Measurements from ENCODE around the gene RPTOR.
"Not testable (repeated sequence)": the region's sequence is repeated elsewhere in the genome, so short reads cannot be mapped to it uniquely, and the experiment has no call there.

The RPTOR gene

DNA sequence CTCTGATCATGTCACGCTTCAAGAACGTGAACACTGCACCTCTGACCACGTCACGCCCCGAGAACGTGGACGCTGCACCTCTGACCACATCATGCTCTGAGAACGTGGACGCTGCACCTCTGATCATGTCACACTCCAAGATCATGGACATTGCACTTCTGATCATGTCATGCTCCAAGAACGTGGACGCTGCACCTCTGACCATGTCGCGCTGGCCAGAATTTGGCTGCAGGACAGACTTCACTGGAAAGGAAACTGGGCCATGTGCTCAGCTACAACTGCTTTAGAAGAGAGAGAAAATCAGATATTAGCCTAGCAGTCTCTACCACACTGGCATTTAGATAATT, 182.7 kb downstream of the RPTOR start:
- DNase-seq, result no peak

DNA sequence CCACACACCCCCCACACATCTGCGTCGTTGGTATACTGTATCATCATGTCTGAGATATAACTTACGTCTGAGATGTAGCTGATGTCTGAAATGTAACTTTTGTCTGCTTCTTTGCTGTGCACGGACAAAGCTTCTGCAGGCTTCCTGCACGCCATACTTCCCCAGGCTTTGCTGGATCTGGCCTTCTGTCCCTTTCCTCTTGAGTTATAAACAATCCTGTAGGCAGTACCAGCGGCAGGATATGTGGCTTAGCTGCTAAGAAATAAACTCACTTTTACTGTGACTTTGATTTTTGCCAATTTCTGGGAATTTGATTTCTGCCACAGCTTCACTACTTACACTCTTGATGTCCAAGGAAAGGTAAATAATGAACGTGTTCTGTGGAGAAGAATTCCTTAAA, 184.4 kb downstream of the RPTOR start:
- no peak for DNase-seq

DNA sequence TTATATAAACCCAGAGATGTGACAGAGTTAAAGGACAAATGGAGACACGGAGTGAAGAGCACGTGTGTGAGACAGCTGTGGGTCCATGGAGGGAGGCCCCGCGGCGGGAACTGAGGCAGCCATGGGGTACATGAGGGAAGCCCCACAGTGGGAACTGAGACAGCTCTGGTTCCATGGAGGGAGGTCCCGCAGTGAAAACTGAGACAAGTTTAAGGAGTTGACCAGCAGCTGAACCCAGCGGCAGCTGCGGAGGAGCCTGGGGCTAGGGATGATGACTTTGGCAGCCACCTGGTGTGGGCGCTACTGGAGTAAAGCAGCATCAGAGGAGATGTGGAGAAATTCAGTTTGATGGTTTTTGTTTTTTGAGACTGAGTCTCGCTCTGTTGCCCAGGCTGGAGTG, 185.1 kb downstream of the RPTOR start:
- no peak for DNase-seq

DNA sequence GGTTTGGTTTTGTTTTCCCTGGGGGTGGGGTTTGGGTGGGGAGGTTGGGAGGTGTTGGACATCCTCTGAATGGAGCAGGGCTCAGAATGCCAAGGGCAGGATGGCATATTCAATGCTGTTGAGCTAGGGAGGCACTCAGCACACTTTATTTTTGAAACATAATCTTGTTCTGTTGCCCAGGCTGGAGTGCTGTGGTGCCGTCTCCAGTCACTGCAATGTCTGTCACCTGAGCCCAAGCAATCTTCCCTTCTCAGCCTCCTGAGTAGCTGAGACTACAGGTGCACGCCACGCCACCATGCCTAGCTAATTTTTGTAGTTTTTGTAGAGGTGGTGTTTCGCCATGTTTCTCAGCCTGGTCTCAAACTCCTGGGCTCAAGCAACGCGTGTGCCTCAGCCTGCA, 186.1 kb downstream of the RPTOR start:
- no peak for DNase-seq

DNA sequence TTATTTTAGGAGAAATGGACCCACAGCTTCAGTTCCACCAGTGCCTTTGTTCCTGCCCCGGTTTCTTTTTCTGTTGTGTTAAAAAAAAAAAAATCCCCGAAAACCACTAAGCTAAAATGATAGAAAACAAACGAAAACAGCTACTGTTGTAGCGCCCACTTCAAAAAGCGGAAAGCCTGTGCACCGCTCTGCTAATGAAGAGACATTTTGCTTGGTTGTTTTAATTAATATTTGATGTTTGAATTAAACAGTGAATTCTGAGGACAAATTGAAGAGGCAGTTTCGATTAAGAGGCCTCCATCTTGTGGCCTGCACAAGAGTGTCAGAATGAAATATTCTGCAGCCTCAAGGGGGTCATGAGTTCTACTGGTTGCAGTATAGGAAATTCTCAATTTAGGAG, 186.7 kb downstream of the RPTOR start:
- DNase-seq, result peak; percentile 32

DNA sequence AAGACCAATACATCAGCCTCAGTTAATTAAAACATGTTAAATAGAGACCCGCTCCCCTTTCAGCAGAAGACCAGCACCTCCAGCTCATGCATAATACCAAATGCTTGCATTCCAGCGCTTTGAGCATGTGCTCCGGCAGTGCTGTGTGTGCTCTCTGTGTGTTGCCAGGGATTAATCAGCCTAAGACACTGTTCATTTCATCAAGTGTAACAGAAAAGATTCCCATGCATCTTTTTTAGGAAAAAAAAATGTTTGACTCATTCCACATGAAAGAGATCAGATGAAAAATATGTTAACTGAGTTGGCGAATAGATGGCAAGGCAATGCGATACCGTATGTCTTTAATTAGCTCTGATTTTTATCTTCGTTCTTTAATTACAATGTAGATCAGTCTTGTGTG, 187.6 kb downstream of the RPTOR start:
- DNase-seq, result no peak

DNA sequence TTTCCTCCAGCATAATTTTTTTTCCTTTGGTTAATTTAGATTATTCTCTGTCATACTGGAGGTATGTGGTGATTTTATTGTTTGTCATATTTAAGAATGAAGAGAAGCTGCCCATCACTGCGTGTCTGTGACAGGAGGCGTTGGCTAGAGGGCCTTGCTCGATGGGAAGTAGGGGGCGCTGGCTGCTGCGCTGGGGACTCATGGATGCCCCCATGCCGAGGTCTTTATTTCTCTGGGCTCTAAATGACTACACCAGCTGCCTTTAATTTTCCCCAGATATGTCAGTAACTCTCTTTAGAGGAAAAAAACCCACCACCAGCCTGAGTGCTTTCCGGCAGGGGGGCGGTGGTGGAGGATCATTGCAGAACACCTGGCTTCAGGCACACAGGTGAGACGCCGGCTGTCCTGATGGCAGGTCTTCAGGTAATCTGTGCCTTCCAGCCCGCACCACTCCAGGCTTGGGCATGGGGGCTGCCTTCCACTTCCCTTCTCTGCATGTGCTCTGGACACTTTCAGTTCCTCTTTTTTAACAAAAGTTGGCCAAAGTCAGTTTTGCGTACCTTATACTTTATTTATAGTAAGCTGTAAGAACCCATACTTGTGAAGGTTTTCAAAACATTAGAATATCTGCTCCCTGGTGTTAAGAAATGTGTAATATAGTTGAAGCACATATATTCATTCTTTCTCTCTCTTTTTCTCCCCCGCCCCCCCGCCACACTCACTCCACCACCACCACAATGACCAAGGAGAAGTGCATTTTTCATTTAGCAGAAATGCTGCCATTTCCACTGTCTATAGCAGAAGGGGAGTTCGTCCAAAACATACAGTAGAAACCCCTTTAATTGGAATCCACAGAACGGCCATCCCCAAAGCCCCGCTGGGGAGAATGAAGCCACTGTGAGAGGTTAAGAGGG, 192.7 kb downstream of the RPTOR start:
- no peak for DNase-seq

DNA sequence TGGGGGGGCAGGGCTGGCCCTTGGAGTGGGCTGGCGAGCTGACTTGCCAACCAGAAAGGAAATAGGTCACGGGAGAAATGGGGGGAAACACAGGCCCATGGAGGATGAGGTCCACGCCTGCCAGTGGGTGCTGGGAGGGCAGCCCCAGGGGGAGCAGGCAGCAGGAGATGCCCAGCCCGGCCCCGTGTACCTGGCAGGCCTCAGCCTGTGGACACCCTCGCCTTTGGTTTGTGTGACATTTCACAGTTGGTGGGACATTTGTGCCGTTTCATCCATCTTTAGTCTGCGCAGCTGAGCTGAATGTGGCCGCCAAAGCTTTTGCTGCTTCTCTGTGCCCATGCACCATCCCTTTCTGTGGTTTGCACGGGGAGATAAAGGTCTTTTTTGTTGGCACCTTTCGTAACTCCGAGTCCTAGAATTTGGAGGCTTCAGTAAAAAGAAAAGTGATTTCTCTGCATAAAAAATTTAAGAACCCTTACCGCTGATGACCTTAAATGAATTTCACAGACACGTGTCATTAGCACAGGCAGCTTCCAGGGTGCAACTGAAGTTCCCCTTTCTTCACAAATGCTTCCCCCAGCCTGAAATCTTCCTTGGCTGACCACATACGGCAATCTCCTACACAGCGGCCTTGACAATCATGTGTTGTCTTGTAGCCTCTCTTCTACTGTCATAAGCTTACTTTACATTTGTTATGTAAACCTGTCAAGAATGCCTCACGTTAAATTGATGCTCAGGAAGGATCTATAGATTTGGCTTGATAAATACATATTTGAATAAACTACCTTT, 193.6 kb downstream of the RPTOR start:
- no peak for DNase-seq

DNA sequence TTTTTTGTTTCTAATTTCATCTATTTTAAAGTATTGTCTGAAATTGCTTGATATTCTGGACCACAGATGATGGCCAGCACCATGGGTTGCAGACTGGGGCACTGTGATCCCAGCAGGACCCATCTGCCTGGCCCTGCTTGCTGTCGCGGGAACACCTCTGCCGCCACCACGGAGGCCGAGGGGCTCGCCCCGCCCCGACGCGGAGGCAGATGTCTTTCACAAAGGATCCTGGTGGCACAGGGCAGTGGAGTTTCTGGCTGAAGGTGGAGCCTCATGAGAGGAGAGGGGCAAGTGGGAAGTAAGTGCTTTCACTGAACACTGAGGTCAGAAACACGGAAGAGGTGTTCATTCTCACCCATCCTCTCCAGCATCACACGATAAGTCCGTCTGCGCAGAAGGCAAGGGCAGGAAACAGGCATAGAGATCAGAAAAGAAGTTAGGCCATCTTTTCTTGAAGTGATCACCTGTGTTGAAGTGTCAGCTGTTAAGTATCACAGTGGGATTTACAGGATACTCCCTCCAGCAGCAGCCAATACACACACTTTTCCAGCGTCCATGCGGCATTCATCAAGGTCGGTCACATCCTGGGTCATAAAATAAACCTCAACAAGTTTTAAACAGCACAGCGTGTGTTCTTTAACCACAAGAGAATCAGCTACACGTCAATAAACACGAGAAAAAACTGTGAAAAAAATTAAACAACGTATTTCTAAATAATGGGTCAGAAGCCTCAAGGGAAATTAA, 194.5 kb downstream of the RPTOR start:
- DNase-seq, result no peak

DNA sequence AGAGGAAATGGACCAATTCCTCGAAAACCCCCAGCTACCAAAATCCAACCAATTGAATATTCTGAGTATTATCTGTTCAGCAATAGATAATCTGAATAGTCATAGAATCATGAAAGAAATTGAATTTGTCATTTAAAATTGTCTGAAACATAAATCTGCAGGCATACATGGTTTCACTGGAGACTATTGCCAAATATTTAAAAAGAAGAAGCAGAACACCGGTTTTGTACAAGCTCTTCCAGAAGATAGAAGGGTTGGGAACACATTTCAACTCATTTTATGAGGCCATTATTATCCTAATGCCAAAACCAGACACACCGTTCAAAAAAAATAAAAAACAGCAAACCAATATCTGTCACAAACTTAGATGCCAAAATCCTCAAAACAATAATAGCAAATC, 195.5 kb downstream of the RPTOR start:
- no peak for DNase-seq

DNA sequence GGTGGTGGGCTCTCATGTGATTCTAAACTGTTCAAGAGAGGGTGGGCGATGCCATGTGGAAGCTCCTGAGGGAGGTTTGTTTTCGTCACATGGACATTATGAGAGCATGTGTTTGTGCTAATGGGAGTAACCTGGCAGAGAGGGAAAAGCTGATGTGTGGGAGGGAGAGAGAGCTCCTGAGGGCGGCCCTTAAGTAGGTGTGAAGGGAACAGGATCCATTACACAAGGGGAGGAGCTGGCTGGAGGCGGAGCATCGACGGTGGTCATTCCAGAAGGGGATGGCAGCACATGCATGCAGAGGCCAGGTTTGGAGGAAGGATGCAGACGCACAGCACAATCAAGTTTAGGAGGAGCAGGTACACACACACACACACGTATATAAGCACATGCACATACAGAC, 197.5 kb downstream of the RPTOR start:
- no peak for DNase-seq

DNA sequence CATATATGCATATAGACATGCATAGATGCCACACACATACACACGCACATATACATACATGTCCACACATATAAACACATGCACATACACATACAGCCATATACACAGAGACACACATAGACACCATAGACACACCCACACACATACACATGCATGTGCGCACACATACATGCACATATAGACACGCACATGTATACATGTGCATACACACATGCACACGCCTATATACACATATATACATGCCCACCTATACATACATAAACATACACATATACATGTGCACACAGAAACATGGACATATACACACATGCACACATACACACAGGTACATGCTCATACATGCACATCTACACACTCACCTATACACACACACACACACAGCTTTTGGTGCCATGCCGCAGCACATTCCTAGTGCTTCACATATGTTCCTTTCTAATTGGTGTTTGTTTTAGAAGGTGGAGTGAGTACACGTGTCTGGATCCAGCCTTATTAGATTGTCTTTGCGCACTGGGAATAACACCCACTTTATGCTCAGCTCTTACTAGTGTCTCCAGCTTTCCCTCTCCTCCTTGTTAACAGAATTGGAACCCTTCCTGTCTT, 198.0 kb downstream of the RPTOR start:
- no peak for DNase-seq

DNA sequence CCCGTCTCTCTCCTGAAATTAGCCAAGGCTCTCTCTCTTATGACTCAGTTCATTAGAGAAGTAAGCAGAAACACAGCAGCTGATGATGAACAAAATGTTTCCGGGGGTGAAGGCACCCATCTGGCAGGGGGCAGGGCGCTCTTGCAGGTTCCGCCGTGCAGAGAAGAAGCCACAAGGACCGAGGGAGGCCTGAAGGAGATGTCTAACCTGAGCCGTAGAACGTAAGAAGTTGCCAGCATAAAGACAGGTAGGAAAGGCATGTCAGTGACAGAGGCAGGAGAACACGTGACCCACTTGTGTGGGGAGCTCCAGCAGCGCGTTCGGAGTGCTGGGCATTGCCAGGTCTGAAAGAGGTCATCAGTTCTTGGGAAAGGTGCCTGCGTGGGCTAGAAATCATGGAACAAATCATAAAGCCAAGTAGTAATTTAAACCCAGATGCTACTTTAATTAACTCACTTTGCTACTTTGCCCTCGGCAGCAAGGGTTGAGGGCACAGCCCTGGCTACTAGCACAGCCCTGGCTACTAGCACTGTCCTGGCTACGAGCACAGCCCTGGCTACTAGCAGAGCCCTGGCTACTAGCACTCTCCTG, 198.6 kb downstream of the RPTOR start:
- peak; percentile 47 for DNase-seq

DNA sequence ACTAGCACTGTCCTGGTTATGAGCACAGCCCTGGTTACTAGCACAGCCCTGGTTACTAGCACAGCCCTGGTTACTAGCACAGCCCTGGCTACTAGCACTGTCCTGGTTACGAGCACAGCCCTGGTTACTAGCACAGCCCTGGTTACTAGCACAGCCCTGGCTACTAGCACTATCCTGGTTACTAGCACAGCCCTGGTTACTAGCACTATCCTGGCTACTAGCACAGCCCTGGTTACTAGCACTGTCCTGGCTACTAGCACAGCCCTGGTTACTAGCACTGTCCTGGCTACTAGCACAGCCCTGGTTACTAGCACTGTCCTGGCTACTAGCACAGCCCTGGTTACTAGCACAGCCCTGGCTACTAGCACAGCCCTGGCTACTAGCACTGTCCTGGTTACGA, 199.3 kb downstream of the RPTOR start:
- not testable (repeated sequence) for DNase-seq

DNA sequence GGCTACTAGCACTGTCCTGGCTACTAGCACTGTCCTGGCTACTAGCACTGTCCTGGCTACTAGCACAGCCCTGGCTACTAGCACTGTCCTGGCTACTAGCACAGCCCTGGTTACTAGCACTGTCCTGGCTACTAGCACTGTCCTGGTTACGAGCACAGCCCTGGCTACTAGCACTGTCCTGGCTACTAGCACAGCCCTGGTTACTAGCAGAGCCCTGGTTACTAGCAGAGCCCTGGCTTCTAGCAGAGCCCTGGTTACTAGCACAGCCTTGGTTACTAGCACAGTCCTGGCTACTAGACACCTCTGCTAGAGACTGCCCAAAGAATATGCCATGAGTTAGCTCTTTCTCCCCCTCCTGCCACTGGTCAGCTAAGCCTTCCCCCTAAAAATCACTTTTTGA, 200.1 kb downstream of the RPTOR start:
- DNase-seq, result not testable (repeated sequence)

DNA sequence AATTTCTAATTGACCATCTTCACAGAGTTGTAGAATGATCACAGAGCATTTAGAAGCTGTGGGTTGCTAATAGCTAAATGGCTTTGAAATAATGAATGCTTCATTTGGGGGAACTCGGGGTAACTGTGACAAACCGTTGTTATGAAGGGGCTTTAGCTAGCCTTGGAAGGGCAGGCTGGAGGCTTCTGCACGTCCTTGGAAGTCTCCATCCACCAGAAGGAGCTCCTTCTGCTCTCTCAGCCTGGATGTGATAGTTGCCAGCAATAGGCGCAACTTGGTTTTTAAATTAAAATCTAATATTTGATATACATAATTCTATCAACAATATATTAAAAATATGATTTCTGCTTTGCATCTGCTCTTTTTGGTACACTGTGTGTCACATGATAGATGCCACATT, 200.5 kb downstream of the RPTOR start:
- DNase-seq, result no peak

DNA sequence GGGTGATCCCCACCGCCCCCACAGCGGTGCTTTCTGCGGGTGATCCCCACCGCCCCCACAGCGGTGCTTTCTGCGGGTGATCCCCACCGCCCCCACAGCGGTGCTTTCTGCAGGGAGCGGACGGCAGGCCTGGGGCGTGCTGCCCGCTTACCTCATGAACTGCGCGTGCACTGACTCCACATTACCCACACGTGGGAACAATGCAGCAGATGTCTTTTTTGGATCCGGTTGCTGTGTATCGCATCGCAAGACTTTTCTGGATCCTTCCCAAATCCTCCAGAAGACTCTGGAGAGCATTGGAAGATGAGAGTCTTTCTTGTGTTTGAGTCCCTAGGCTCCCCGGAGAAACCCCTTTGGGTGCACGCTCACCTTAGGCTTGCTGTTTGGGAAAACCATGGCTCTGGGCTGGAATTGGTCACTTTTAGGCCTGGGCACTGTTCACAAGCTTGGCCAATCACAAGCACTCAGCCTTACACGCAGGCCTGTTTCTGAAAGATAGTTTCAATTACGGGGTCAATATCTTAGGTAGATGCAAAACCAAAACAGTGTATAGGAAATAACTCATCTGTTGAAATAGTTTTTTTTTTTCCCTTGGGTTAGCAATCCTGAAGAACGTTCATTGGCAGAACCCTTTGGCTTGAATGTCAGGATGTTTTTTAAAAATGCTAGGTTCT, 201.8 kb downstream of the RPTOR start:
- no peak for DNase-seq

DNA sequence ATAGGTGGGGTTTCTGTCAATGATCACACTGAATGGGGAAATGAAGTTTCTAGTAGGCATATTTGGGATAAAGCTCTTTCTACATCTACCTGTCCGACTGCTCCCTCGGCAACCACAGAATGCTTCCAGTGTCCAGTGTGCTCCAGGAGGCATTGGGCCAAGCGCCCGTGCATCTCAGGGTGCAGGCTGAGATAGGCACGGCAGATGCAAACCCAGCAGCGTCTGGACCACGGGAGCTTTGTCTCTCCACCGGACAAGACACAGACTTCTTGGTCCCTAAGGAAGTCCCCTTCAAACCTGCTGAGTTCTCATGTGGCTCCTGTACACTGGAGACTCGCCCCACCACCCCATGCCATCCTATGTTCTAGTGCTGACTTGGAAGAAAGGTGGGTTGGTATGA, 202.8 kb downstream of the RPTOR start:
- DNase-seq, result no peak

DNA sequence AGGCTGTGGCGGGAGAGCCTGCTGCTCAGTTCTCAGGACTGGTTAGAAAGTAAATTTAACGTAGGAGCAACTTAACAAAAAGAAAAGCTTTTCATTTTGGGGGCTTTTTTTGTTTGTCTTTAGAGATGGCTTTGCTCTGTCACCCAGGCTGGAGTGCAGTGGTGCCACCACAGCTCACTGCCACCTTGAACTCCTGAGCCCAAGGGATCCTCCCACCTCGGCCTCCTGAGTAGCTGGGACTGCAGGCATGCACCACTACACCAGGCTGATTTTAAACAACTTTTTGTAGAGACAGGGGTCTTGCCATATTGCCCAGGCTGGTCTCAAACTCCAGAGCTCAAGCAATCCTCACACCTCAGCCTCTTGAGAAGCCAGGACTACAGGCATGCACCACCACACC, 205.0 kb downstream of the RPTOR start:
- DNase-seq, result no peak

DNA sequence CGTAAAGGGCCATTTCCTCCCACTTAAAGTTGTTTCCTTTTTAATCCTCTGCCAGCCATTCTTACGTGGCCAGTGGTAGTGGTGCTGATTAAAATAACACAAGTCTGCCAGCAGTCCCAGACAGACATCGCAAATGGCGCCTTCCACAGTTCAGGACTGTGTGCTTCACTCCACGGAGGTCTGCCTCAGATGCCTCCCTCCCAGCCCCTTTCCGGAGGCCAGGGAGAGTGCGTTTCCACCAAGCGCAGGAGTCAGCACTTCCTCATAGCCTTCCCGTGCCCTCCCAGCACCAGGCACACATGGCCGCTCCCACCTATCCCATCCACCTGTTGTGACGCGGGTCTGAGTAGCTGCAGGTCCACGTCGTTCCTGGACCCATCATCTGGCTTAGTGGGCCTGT, 205.6 kb downstream of the RPTOR start:
- DNase-seq, result no peak

DNA sequence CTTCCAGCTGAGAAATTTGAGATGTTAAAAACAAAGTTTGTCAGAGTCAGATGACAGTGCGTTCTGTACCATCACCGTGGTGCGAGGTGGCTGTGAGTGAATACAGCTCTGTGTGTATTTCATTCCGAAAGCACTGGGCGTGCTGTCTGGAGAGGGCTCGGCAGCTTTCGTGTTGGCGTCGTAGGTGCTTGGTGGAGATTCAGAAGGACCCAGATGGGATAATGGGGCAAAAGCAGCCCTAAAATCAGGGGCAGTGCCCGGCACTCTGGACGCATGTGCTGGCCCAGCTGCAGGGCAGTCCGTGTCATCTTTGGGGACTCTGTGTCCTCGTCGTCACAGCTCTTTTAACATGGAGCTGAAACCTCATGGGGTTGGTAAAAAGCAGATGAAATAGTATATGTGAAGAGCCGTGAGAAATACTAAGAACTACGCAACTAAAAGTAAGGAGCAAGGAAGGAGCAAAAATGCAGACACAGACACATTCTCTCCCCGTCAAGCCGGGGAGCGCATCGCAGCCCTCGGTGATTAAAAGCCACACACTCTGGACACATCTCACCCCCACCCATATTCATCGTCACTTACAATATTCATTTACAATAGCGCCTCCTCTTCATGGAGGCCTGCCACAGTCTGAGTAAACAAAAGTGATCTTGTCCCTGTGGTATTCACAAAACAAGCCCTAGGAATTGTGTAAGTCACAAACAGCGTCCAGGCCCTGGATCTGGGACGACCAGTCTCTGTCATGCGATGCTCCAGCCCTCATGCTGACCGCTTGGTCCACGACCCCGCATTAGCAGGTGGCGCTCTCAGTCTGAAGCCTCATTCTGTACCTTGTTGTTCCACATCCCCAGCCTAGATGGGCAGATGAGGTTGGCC, 206.7 kb downstream of the RPTOR start:
- no peak for DNase-seq

All from CD4-positive, alpha-beta T cell treated with Interleukin-4 for 4 hours (primary cell).